ENCODE data around the gene MAP4K2.

MAP4K2 gene

GRCh38 chr11:64774144-64774543 is 28.9 kb downstream of the MAP4K2 start:
- TF ChIP-seq EZH2phosphoT487 (IDR thresholded peaks at IDR 0.05; ENCODE audit: low read length) (no peak), CTCF (IDR thresholded peaks at IDR 0.05; ENCODE audit: low read length) (no peak), EZH2 (optimal IDR thresholded peaks at IDR 0.05; ENCODE audit: low read depth, low read length) (no peak)
- Histone ChIP-seq H3K9me2 (replicated peaks; ENCODE audit: insufficient read depth, low read length) (no peaks in the 10 kb centered on the region), H2AFZ (ENCODE audit: low read length) (no peak overlapping the region), H3F3A (ENCODE audit: insufficient read depth, low read length) (peaks cover 29% of the 10 kb centered on the region), H3K9me3 (replicated peaks; ENCODE audit: insufficient read depth, low read length) (no peaks in the 10 kb centered on the region), H3K36me3 (replicated peaks; ENCODE audit: insufficient read depth, low read length) (peaks cover 46% of the 10 kb centered on the region), H3K27ac (ENCODE audit: low read length) (no peak overlapping the region), H3K79me2 (ENCODE audit: low read length) (peaks cover 84% of the 10 kb centered on the region), H3K4me1 (ENCODE audit: low read length) (peaks cover 39% of the 10 kb centered on the region), H3K4me2 (ENCODE audit: low read depth, low read length) (0 out of 2 replicates have a peak overlapping the region, but pooled peaks have one; percentile 5), H3K4me3 (ENCODE audit: low read length) (no peak overlapping the region), H4K20me1 (ENCODE audit: insufficient read depth, low read length) (peaks cover 58% of the 10 kb centered on the region), H3K27me3 (replicated peaks; ENCODE audit: insufficient read depth, low read length) (no peaks in the 10 kb centered on the region), H3K9ac (ENCODE audit: low read length) (no peak overlapping the region)
- DNase-seq = no peak

- Histone ChIP-seq H3K4me2 (ENCODE audit: low read depth, low read length) (no peak overlapping the region), H3K4me3 (ENCODE audit: low read length) (no peak overlapping the region), H3K9me2 (replicated peaks; ENCODE audit: insufficient read depth, low read length) (no peaks in the 10 kb centered on the region), H2AFZ (ENCODE audit: low read length) (no peak overlapping the region), H3K79me2 (ENCODE audit: low read length) (peaks cover 98% of the 10 kb centered on the region), H3K27me3 (replicated peaks; ENCODE audit: insufficient read depth, low read length) (no peaks in the 10 kb centered on the region), H3K4me1 (ENCODE audit: low read length) (peaks cover 39% of the 10 kb centered on the region), H3F3A (ENCODE audit: insufficient read depth, low read length) (peaks cover 28% of the 10 kb centered on the region), H4K20me1 (ENCODE audit: insufficient read depth, low read length) (peaks cover 63% of the 10 kb centered on the region), H3K9ac (ENCODE audit: low read length) (no peak overlapping the region), H3K9me3 (replicated peaks; ENCODE audit: insufficient read depth, low read length) (no peaks in the 10 kb centered on the region), H3K27ac (ENCODE audit: low read length) (peak overlapping the region; percentile 32; the same call in 1 of the 2 replicates), H3K36me3 (replicated peaks; ENCODE audit: insufficient read depth, low read length) (peaks cover 62% of the 10 kb centered on the region)
- TF ChIP-seq EZH2 (optimal IDR thresholded peaks at IDR 0.05; ENCODE audit: low read depth, low read length) = no peak
- no peak for TF ChIP-seq CTCF (IDR thresholded peaks at IDR 0.05; ENCODE audit: low read length)
- TF ChIP-seq EZH2phosphoT487 (IDR thresholded peaks at IDR 0.05; ENCODE audit: low read length) = no peak
- DNase-seq = peak; percentile 18
These were observed 30.6 kb downstream of the MAP4K2 start for GRCh38 chr11:64772303-64773018.

GRCh38 chr11:64771861-64772260 is 31.2 kb downstream of the MAP4K2 start:
- Histone ChIP-seq H3K4me1 (ENCODE audit: low read length) (peaks cover 39% of the 10 kb centered on the region), H3K79me2 (ENCODE audit: low read length) (peaks cover 98% of the 10 kb centered on the region), H3K27me3 (replicated peaks; ENCODE audit: insufficient read depth, low read length) (no peaks in the 10 kb centered on the region), H3K9me2 (replicated peaks; ENCODE audit: insufficient read depth, low read length) (no peaks in the 10 kb centered on the region), H4K20me1 (ENCODE audit: insufficient read depth, low read length) (peaks cover 62% of the 10 kb centered on the region), H2AFZ (ENCODE audit: low read length) (no peak overlapping the region), H3K4me3 (ENCODE audit: low read length) (no peak overlapping the region), H3F3A (ENCODE audit: insufficient read depth, low read length) (peaks cover 28% of the 10 kb centered on the region), H3K9ac (ENCODE audit: low read length) (no peak overlapping the region), H3K36me3 (replicated peaks; ENCODE audit: insufficient read depth, low read length) (peaks cover 68% of the 10 kb centered on the region), H3K4me2 (ENCODE audit: low read depth, low read length) (no peak overlapping the region), H3K9me3 (replicated peaks; ENCODE audit: insufficient read depth, low read length) (no peaks in the 10 kb centered on the region), H3K27ac (ENCODE audit: low read length) (no peak overlapping the region)
- no peak for DNase-seq
- TF ChIP-seq CTCF (IDR thresholded peaks at IDR 0.05; ENCODE audit: low read length) (no peak), EZH2 (optimal IDR thresholded peaks at IDR 0.05; ENCODE audit: low read depth, low read length) (no peak), EZH2phosphoT487 (IDR thresholded peaks at IDR 0.05; ENCODE audit: low read length) (no peak)

Measured in MM.1S (cell line).